OCI-LY3 (cell line): ENCODE results near the gene B4GALNT3.

Experiments used
- EZH2phosphoT487 ChIP-seq: fragments of 200-600 bp; shearing (Covaris generic); IDR thresholded peaks from 2 replicates; pipeline ENCODE4 v1.6.1; 2018; ENCODE audit warnings: antibody characterized with exemption, mixed run types, low read depth
- TF ChIP-seq, protein P1 (sequence below): fragments of 200-600, 300-600 bp; sonication (generic); IDR thresholded peaks from 2 replicates; pipeline ENCODE4 v1.5.1; 2014; ENCODE audit warnings: antibody characterized with exemption, low read length, low read depth

- TF ChIP-seq, protein P1, sequence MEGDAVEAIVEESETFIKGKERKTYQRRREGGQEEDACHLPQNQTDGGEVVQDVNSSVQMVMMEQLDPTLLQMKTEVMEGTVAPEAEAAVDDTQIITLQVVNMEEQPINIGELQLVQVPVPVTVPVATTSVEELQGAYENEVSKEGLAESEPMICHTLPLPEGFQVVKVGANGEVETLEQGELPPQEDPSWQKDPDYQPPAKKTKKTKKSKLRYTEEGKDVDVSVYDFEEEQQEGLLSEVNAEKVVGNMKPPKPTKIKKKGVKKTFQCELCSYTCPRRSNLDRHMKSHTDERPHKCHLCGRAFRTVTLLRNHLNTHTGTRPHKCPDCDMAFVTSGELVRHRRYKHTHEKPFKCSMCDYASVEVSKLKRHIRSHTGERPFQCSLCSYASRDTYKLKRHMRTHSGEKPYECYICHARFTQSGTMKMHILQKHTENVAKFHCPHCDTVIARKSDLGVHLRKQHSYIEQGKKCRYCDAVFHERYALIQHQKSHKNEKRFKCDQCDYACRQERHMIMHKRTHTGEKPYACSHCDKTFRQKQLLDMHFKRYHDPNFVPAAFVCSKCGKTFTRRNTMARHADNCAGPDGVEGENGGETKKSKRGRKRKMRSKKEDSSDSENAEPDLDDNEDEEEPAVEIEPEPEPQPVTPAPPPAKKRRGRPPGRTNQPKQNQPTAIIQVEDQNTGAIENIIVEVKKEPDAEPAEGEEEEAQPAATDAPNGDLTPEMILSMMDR, result no peak
- TF ChIP-seq EZH2phosphoT487, result no peak
Observed at GRCh38 chr12:587132-588023, 127.6 kb downstream of the B4GALNT3 start.
